Activated naive CD4-positive, alpha-beta T cell treated with Interleukin-2 at 50 U/mL for 16 hours (primary cell): ENCODE measurements around the gene HIVEP1.

Experiments
- DNase-seq: peaks from one replicate; pipeline ENCODE4 v3.0.0-alpha.2; 2020

The HIVEP1 gene

DNA sequence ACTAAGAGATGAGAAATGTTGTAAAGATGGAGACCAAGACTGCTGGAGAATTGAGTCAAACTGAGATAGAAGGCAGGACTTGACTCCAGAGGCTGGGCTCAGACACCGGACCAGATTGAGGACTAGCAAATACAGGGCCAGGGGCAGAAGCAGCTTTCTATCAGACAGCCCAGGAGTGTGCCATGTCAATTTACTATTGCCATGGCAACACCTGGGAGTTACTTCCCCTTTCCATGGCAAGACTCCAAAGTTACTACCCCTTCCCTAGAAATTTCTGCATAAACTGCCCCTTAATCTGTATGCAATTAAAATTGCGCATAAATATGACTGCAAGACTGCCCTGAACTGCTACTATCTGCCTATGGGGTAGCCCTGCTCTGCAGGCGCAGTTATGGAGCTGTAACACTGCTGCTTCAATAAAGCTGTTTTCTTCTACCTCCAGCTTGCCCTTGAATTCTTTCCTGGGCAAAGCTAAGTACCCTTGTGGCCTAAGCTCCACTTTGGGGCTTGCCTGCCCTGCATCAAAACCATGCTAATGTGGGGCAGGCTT is 188.0 kb downstream of the HIVEP1 start:
- DNase-seq = no peak

DNA sequence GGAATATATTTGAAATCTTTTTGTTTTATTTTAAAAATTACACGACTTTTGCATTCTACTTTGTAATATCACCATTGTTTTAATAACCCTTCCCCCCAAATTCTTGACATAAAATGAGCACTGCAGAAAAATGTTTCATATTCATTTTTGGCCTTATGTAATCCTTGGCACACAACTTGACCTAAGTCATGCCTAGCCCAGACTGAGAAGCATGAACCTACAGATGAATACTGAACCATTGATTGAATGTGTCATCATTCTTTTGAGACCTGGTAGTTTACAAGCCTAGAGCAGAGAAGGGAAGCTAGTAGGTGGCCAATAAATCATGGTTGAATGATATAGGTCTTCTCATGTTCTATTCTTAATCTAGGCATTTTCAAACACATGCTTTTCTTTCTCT is 188.6 kb downstream of the HIVEP1 start:
- DNase-seq = no peak

- DNase-seq = no peak
Observed at GRCh38 chr6:12203001-12203400, 190.9 kb downstream of the HIVEP1 start.

DNA sequence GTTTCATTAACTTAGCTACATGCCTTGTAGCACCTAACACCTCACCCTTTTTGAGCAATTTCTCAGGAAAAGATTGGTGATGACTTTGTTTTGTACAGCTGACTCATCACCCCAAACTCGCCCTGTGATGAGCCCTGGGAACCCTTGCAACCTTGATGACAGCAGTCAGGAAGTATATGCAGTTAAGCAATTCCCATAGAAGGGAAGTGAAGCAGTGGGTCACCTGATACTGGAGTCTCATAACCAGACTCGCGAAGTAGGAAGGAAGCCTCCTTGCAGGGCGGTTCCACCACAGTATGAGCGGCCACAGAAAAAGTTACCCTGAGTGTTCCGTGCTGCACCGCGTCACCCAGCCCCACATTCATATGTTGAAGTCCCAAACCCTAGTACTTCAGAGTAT is 196.1 kb downstream of the HIVEP1 start:
- no peak for DNase-seq

DNA sequence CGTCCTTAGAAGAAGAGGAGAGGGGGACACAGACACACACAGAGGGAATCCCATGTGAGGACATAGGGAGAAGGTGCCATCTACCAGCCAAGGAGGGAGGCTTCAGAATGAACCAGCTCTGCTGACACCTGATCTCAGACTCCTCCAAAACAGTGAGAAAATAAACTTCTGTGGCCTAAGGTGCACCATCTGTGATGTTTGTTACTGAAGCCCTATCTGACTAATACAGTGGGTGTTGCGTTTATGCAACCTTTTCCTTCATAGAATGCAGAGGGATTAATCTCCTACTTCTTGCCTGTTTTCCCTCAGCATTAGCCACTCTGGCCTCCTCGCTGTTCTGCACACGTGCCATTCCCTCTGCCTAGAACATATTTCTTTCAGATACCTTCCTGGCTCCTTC is 196.6 kb downstream of the HIVEP1 start:
- DNase-seq = no peak
